Activated CD8-positive, alpha-beta memory T cell treated with anti-CD3 and anti-CD28 coated beads, Interleukin-2, amount 50 U/mL, for 1 hour (primary cell): Measurements from ENCODE around the gene OR2V2.

Experiments used
- DNase-seq: peaks from one replicate; pipeline ENCODE4 v3.0.0-alpha.2; 2020; ENCODE audit errors: extremely low read depth

Gene OR2V2

GRCh38 chr5:181207214-181207959, 60.0 kb downstream of the OR2V2 start:
- DNase-seq, result no peak

DNA sequence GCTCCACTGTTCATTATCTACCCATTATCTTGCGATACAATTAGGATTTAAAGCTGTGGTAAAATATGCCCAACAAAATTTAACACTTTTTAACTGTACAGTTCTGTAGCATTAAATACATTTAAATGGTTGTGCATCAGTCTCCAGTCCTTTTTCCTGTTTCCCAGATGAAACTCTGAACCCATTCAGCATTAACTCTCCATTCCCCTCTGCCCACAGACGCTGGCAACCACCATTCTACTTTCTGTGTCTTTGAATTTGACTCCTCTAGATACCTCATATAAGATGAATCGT, 60.5 kb downstream of the OR2V2 start:
- DNase-seq, result no peak
